ENCODE measurements around the gene EFHC1. TPM values are rescaled to one million over a fixed set of nuclear protein-coding genes. Genes with fewer than 3 reads are reported as not detected.

Gene EFHC1
- total and polyA plus RNA-seq, 2 donors (not counting 1 experiment from before 2014, with no cell fraction given): 19.4 to 34.8 TPM

DNA sequence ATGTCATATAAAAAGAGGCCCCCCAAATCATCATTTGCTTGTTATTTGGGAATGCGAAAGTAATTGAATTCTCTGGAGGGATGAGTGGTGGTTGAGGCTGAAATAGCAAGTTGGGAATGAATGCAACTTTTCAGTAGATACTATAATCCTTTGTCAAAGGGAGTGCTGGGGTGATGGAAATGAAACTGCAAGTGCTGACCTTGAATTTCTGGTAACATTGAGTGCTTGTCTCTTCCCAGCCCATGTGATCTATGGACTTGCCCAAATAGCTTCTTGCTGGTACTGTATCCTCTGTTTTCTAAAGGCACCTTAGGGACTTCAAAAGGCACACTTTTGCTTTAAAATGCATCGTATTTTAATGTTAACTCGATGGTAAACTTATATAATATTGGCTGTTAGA, 43.4 kb upstream of the EFHC1 start:
- no peaks in the 10 kb centered on the region for H3K27me3 Mint-ChIP-seq
- H3K4me3 Mint-ChIP-seq: no peak overlapping the region
- H3K9ac ChIP-seq (ENCODE audit: low read length): no peak overlapping the region
- TF ChIP-seq CTCF (IDR thresholded peaks at IDR 0.05) (no peak), EZH2 (IDR thresholded peaks at IDR 0.05; ENCODE audit: borderline replicate concordance, insufficient read depth, low read depth, low read length, poor library complexity, severe bottlenecking) (no peak)
- H3K4me3 ChIP-seq (ENCODE audit: control extremely low read depth in 1 of 5, extremely low read depth in 1 of 5, insufficient read depth in 1 of 5, low read depth in 2 of 5, low read length in 4 of 5): no peak overlapping the region
- peaks cover 24 to 26% of the 10 kb centered on the region in 2 donors for H3K4me1 ChIP-seq (ENCODE audit: control insufficient read depth in 2 of 2, insufficient read depth in 2 of 2, low read length in 2 of 2)
- DNase-seq (no peak), ATAC-seq (ENCODE audit: low read depth) (no peak)
- H3K4me1 Mint-ChIP-seq: peaks cover 36% of the 10 kb centered on the region
- peak overlapping the region in 1 of 2 donors; percentile 62 for H3K27ac ChIP-seq (ENCODE audit: low read length in 2 of 2)
- H3K9me3 Mint-ChIP-seq (ENCODE audit: insufficient read depth): peaks cover 5% of the 10 kb centered on the region
- no peaks in the 10 kb centered on the region for H3K27me3 ChIP-seq (replicated peaks in 1 of 4; ENCODE audit: control extremely low read depth in 1 of 4, control insufficient read depth in 3 of 4, insufficient read depth in 4 of 4, low read length in 3 of 4)
- ChIA-PET CTCF (interaction anchor here (1.2 to 1.6 kb wide), 5 partner anchors 15 to 90 kb away, joined by 3 to 6 read pairs (median 4); partner anchors contain the start of gene PAQR8), POLR2A (no interaction called here)
- WGBS (ENCODE audit: insufficient coverage): no CpG with 5 or more reads among the region's 3 CpGs
- H3K27ac Mint-ChIP-seq: peak overlapping the region; percentile 27
- H4K20me1 ChIP-seq (ENCODE audit: control insufficient read depth, insufficient read depth, low read length, poor library complexity, severe bottlenecking): no peaks in the 10 kb centered on the region
- peak overlapping the region; percentile 36 for H3K4me2 ChIP-seq (replicated peaks; ENCODE audit: low read depth, low read length, poor library complexity, severe bottlenecking)
- no peaks in the 10 kb centered on the region for H3K9me3 ChIP-seq (ENCODE audit: control extremely low read depth in 1 of 3, control insufficient read depth in 2 of 3, insufficient read depth in 1 of 3, low read length in 2 of 3)
- H2AFZ ChIP-seq (ENCODE audit: insufficient read depth, low read depth, low read length, poor library complexity, severe bottlenecking): no peak overlapping the region
- peaks cover 13% of the 10 kb centered on the region for H3K79me2 ChIP-seq (ENCODE audit: control insufficient read depth, insufficient read depth, low read length)
- intact Hi-C loops (cut with micrococcal nuclease): no loop called here
- no peaks in the 10 kb centered on the region for H3K36me3 ChIP-seq (replicated peaks in 1 of 2; ENCODE audit: control extremely low read depth in 1 of 2, control insufficient read depth in 1 of 2, extremely low read depth in 1 of 2, insufficient read depth in 2 of 2, low read length in 1 of 2)

GRCh38 chr6:52377538-52378221, 42.5 kb upstream of the EFHC1 start:
- no CpG with 5 or more reads among the region's 3 CpGs for WGBS (ENCODE audit: insufficient coverage)
- Mint-ChIP-seq H3K9me3 (ENCODE audit: insufficient read depth) (peaks cover 5% of the 10 kb centered on the region), H3K4me3 (peak overlapping the region; percentile 46), H3K27me3 (no peaks in the 10 kb centered on the region), H3K4me1 (peaks cover 36% of the 10 kb centered on the region), H3K27ac (peak overlapping the region; percentile 50)
- Histone ChIP-seq H3K27me3 (replicated peaks in 1 of 4; ENCODE audit: control extremely low read depth in 1 of 4, control insufficient read depth in 3 of 4, insufficient read depth in 4 of 4, low read length in 3 of 4) (no peaks in the 10 kb centered on the region), H3K4me1 (ENCODE audit: control insufficient read depth in 2 of 2, insufficient read depth in 2 of 2, low read length in 2 of 2) (peaks cover 24 to 26% of the 10 kb centered on the region in 2 donors), H4K20me1 (ENCODE audit: control insufficient read depth, insufficient read depth, low read length, poor library complexity, severe bottlenecking) (no peaks in the 10 kb centered on the region), H3K79me2 (ENCODE audit: control insufficient read depth, insufficient read depth, low read length) (peaks cover 13% of the 10 kb centered on the region), H3K4me3 (ENCODE audit: control extremely low read depth in 1 of 5, extremely low read depth in 1 of 5, insufficient read depth in 1 of 5, low read depth in 2 of 5, low read length in 4 of 5) (no peak overlapping the region), H3K9me3 (ENCODE audit: control extremely low read depth in 1 of 3, control insufficient read depth in 2 of 3, insufficient read depth in 1 of 3, low read length in 2 of 3) (no peaks in the 10 kb centered on the region), H2AFZ (ENCODE audit: insufficient read depth, low read depth, low read length, poor library complexity, severe bottlenecking) (peak overlapping the region; percentile 17), H3K4me2 (replicated peaks; ENCODE audit: low read depth, low read length, poor library complexity, severe bottlenecking) (peak overlapping the region; percentile 36), H3K9ac (ENCODE audit: low read length) (no peak overlapping the region), H3K27ac (ENCODE audit: low read length in 2 of 2) (peak overlapping the region in 1 of 2 donors; percentile 62), H3K36me3 (replicated peaks in 1 of 2; ENCODE audit: control extremely low read depth in 1 of 2, control insufficient read depth in 1 of 2, extremely low read depth in 1 of 2, insufficient read depth in 2 of 2, low read length in 1 of 2) (peaks cover 0 to 3% of the 10 kb centered on the region in 2 experiments)
- ChIA-PET CTCF (interaction anchor here (0.7 to 1.6 kb wide), 6 partner anchors 23 to 91 kb away, joined by 3 to 6 read pairs (median 3); no protein-coding TSS in a partner anchor), POLR2A (no interaction called here)
- TF ChIP-seq CTCF (IDR thresholded peaks at IDR 0.05): no peak
- TF ChIP-seq EZH2 (IDR thresholded peaks at IDR 0.05; ENCODE audit: borderline replicate concordance, insufficient read depth, low read depth, low read length, poor library complexity, severe bottlenecking): no peak
- peak; percentile 39 for ATAC-seq (ENCODE audit: low read depth)
- intact Hi-C loops (cut with micrococcal nuclease): no loop called here
- peak; percentile 33 for DNase-seq

Measured in B cell (primary cell).